IMR-90 (cell line): ENCODE data around the gene IGDCC3.

Experiments
- CEBPB ChIP-seq: IDR thresholded peaks from 2 replicates; pipeline ENCODE4 v1.6.1; 2012; ENCODE audit warnings: low read depth, low read length, improper control_type of control experiment
- POLR2A ChIP-seq: IDR thresholded peaks from 2 replicates; pipeline ENCODE4 v1.6.1; 2012; ENCODE audit warnings: mild to moderate bottlenecking, low read depth, low read length
- RFX5 ChIP-seq: IDR thresholded peaks from 2 replicates; pipeline ENCODE4 v1.8.0; 2012; ENCODE audit warnings: low read depth, mild to moderate bottlenecking, low read length, moderate library complexity
- SMC3 ChIP-seq: fragments of 150-350 bp; IDR thresholded peaks from 2 replicates; pipeline ENCODE4 v1.6.1; 2016; ENCODE audit warnings: low read depth, mild to moderate bottlenecking, antibody characterized with exemption, low read length, moderate library complexity
- TF ChIP-seq, protein P1 (sequence below): conservative IDR thresholded peaks from 2 replicates; pipeline ENCODE4 v1.5.1; 2012; ENCODE audit warnings: mild to moderate bottlenecking, low read depth, low read length, improper control_type of control experiment

DNA sequence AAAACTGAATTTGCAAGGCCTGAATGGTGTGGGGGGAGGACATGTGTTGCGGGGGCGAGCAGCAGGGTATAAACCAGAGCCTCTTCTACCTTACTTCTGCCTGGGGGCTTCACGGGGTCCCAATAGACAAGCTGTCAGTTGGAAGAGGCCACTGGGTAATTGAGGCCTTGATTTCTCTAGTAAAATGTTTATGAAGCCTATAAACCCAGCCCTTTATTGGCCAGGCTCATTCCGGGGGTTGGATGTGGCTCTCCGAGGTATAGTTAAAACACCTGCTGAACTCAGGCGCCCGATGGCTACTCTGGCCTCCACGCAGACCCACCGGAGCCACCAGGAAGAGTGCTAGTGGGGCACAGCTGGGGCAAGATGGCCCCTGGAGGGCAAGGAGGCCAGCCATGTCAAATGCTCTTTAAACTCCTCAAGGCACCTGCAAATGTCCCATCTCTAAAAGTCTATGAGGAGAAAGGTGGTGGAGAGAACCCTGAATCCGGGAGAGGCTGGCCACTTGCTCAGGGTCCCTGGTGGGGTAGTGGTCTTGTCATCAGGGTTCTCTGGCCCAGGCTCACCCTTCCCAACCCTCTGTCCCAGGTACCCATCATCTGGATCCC, 34.3 kb downstream of the IGDCC3 start:
- TF ChIP-seq POLR2A (no peak), CEBPB (no peak), SMC3 (no peak), RFX5 (no peak)
- TF ChIP-seq, protein P1, sequence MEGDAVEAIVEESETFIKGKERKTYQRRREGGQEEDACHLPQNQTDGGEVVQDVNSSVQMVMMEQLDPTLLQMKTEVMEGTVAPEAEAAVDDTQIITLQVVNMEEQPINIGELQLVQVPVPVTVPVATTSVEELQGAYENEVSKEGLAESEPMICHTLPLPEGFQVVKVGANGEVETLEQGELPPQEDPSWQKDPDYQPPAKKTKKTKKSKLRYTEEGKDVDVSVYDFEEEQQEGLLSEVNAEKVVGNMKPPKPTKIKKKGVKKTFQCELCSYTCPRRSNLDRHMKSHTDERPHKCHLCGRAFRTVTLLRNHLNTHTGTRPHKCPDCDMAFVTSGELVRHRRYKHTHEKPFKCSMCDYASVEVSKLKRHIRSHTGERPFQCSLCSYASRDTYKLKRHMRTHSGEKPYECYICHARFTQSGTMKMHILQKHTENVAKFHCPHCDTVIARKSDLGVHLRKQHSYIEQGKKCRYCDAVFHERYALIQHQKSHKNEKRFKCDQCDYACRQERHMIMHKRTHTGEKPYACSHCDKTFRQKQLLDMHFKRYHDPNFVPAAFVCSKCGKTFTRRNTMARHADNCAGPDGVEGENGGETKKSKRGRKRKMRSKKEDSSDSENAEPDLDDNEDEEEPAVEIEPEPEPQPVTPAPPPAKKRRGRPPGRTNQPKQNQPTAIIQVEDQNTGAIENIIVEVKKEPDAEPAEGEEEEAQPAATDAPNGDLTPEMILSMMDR, result no peak
